WTC11 (cell line): ENCODE results near the gene AKT1.

ENCODE experiments used
- CTCF ChIP-seq: fragments of 200-600 bp; IDR thresholded peaks from 2 replicates; pipeline ENCODE4 v1.8.0; 2022; ENCODE audit warnings: antibody characterized with exemption
- HMGXB4 ChIP-seq: sonication (generic); formaldehyde crosslinking; IDR thresholded peaks from 2 replicates; pipeline ENCODE4 v1.8.1; 2023; ENCODE audit warnings: mild to moderate bottlenecking, moderate library complexity, missing genetic modification reagents
- SP1 ChIP-seq: sonication (generic); formaldehyde crosslinking; conservative IDR thresholded peaks from 2 replicates; pipeline ENCODE4 v1.8.1; 2022; ENCODE audit warnings: missing genetic modification reagents
- USF1 ChIP-seq: sonication (generic); formaldehyde crosslinking; IDR thresholded peaks from 2 replicates; pipeline ENCODE4 v1.8.0; 2022; ENCODE audit warnings: mild to moderate bottlenecking, missing genetic modification reagents

GRCh38 chr14:104722938-104723650 is 72.5 kb downstream of the AKT1 start:
- TF ChIP-seq CTCF, result no peak
- TF ChIP-seq HMGXB4 (CRISPR knock-in tag), result no peak
- TF ChIP-seq SP1 (CRISPR knock-in tag), result no peak
- TF ChIP-seq USF1 (CRISPR knock-in tag), result no peak
